ENCODE measurements around the gene AFF3. TPM values are rescaled to one million over a fixed set of nuclear protein-coding genes. Genes with fewer than 3 reads are reported as not detected.

The AFF3 gene
- total and polyA plus RNA-seq, 2 of the 4 experiments (the other 2 are of a cell fraction), result 12.9 to 14.3 TPM

DNA sequence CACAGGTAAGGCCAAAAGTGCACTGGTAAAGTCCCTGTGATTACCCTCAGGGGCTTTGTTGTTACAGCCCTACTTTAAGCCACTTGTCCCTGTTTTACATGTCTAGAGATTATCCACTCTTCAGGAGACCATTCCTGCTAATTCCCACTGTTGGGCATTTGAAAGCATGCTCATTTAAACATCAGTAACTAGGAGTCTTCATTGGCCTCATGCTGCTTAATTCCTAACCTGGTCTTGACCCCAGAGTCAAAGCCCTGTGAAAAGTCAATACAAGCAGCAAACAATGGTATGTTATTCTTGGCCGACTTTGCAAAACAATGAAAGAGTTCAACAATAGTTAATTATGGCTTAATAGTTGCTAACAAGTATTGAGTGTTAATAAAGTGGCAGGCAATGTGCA, 23.2 kb downstream of the AFF3 start:
- in situ Hi-C loops (cut with MboI; ENCODE audit: low sequenced_read_pairs), result no loop called here

More for the DNA sequence above, 23.2 kb downstream of the AFF3 start:
- Histone ChIP-seq H3K27me3 (ENCODE audit: control insufficient read depth, insufficient read depth, low read length) (no peaks in the 10 kb centered on the region), H3K79me1 (ENCODE audit: low read depth in 1 of 2, low read length in 2 of 2) (no peaks in the 10 kb centered on the region), H4K5ac (ENCODE audit: low read depth, low read length) (no peak overlapping the region), H2AK5ac (ENCODE audit: low read depth, low read length) (no peak overlapping the region), H2AFZ (replicated peaks; ENCODE audit: low read length, poor library complexity) (no peak overlapping the region), H3K27ac (ENCODE audit: insufficient read depth, low read length) (no peak overlapping the region), H3K4ac (ENCODE audit: low read depth, low read length) (no peak overlapping the region), H2BK5ac (ENCODE audit: low read depth, low read length, poor library complexity, severe bottlenecking) (no peak overlapping the region), H3K4me2 (ENCODE audit: low read depth, low read length) (no peak overlapping the region), H4K91ac (ENCODE audit: insufficient read depth, low read depth, low read length) (no peak overlapping the region), H4K20me1 (ENCODE audit: insufficient read depth, low read length) (no peaks in the 10 kb centered on the region), H3K9me3 (ENCODE audit: control insufficient read depth, insufficient read depth, low read length) (no peaks in the 10 kb centered on the region), H3K56ac (ENCODE audit: extremely low read depth, insufficient read depth, low read length) (no peak overlapping the region), H3K18ac (ENCODE audit: low read depth, low read length) (no peak overlapping the region), H3K4me3 (ENCODE audit: insufficient read depth, low read depth, low read length) (no peak overlapping the region), H3K36me3 (ENCODE audit: control insufficient read depth, insufficient read depth, low read length) (no peaks in the 10 kb centered on the region), H4K8ac (ENCODE audit: low read depth in 2 of 2, low read length in 2 of 2) (no peak overlapping the region), H3K14ac (replicated peaks; ENCODE audit: low read depth, low read length) (no peak overlapping the region), H3K9me1 (ENCODE audit: insufficient read depth, low read length) (no peaks in the 10 kb centered on the region), H3K23ac (ENCODE audit: low read depth, low read length) (no peak overlapping the region), H2BK15ac (ENCODE audit: low read depth, low read length) (no peak overlapping the region), H2BK120ac (ENCODE audit: low read depth, low read length) (no peak overlapping the region), H3K4me1 (ENCODE audit: control insufficient read depth, insufficient read depth, low read length) (no peaks in the 10 kb centered on the region), H2BK20ac (ENCODE audit: low read depth, low read length) (no peak overlapping the region), H2AK9ac (replicated peaks; ENCODE audit: low read depth, low read length, poor library complexity) (no peak overlapping the region), H3K9ac (ENCODE audit: low read depth, low read length) (no peak overlapping the region)
- ChIA-PET POLR2A (ENCODE audit: unreplicated experiment) (no interaction called here), CTCF (no interaction called here)
- intact Hi-C loops (cut with micrococcal nuclease), result no loop called here
- TF ChIP-seq, protein P1, sequence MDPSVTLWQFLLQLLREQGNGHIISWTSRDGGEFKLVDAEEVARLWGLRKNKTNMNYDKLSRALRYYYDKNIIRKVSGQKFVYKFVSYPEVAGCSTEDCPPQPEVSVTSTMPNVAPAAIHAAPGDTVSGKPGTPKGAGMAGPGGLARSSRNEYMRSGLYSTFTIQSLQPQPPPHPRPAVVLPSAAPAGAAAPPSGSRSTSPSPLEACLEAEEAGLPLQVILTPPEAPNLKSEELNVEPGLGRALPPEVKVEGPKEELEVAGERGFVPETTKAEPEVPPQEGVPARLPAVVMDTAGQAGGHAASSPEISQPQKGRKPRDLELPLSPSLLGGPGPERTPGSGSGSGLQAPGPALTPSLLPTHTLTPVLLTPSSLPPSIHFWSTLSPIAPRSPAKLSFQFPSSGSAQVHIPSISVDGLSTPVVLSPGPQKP (IDR thresholded peaks at IDR 0.05; ENCODE audit: borderline replicate concordance, low read depth, low read length), result no peak
- TF ChIP-seq NFE2L2 (IDR thresholded peaks at IDR 0.05; ENCODE audit: low read depth, low read length) (no peak), CHD1 (IDR thresholded peaks at IDR 0.05; ENCODE audit: low read depth, low read length) (no peak), RAD21 (IDR thresholded peaks at IDR 0.05; ENCODE audit: low read length) (no peak), FOS (IDR thresholded peaks at IDR 0.05; ENCODE audit: low read depth, low read length) (no peak), MAFK (IDR thresholded peaks at IDR 0.05; ENCODE audit: low read depth, low read length) (no peak), RCOR1 (IDR thresholded peaks at IDR 0.05; ENCODE audit: insufficient replicate concordance, low read length) (no peak), RFX5 (IDR thresholded peaks at IDR 0.05; ENCODE audit: low read depth, low read length) (no peak), CEBPB (IDR thresholded peaks at IDR 0.05; ENCODE audit: low read depth, low read length) (no peak), MAZ (IDR thresholded peaks at IDR 0.05; ENCODE audit: borderline replicate concordance, low read depth, low read length) (no peak), BHLHE40 (IDR thresholded peaks at IDR 0.05; ENCODE audit: low read depth, low read length) (no peak), SMC3 (IDR thresholded peaks at IDR 0.05; ENCODE audit: low read depth, low read length) (no peak), MXI1 (IDR thresholded peaks at IDR 0.05; ENCODE audit: borderline replicate concordance, low read depth, low read length) (no peak)
- TF ChIP-seq, protein P2, sequence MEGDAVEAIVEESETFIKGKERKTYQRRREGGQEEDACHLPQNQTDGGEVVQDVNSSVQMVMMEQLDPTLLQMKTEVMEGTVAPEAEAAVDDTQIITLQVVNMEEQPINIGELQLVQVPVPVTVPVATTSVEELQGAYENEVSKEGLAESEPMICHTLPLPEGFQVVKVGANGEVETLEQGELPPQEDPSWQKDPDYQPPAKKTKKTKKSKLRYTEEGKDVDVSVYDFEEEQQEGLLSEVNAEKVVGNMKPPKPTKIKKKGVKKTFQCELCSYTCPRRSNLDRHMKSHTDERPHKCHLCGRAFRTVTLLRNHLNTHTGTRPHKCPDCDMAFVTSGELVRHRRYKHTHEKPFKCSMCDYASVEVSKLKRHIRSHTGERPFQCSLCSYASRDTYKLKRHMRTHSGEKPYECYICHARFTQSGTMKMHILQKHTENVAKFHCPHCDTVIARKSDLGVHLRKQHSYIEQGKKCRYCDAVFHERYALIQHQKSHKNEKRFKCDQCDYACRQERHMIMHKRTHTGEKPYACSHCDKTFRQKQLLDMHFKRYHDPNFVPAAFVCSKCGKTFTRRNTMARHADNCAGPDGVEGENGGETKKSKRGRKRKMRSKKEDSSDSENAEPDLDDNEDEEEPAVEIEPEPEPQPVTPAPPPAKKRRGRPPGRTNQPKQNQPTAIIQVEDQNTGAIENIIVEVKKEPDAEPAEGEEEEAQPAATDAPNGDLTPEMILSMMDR (conservative IDR thresholded peaks at IDR 0.05; ENCODE audit: low read depth, low read length), result no peak
- TF ChIP-seq, protein P3, sequence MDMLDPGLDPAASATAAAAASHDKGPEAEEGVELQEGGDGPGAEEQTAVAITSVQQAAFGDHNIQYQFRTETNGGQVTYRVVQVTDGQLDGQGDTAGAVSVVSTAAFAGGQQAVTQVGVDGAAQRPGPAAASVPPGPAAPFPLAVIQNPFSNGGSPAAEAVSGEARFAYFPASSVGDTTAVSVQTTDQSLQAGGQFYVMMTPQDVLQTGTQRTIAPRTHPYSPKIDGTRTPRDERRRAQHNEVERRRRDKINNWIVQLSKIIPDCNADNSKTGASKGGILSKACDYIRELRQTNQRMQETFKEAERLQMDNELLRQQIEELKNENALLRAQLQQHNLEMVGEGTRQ (IDR thresholded peaks at IDR 0.05; ENCODE audit: low read depth, low read length), result no peak
- DNase-seq (no peak), ATAC-seq (ENCODE audit: low read depth) (no peak)
- WGBS, 2 experiments (ENCODE audit: extremely low coverage in 2 of 2, insufficient read length in 1 of 2), result no CpG with 5 or more reads among the region's 1 CpG
- dilution Hi-C loops (cut with HindIII; ENCODE audit: low sequenced_read_pairs, unreplicated experiment), result no loop called here
- no TSS peak for BruUV-seq (replicated peaks)

Measured in IMR-90 (cell line).